Left lung (tissue), 10 donors: Measurements from ENCODE around the gene LRRC2. TPM values are rescaled to one million over a fixed set of nuclear protein-coding genes. Genes with fewer than 3 reads are reported as not detected.

Experiments used
- ATAC-seq: fragments of 200-7000 bp; cut with Tn5 transposase; one replicate; pipeline ENCODE4 v1.9.1; 2020; ENCODE audit warnings: moderate library complexity
- DNase-seq, 4 donors: peaks; one replicate each; pipeline ENCODE4 v3.0.0-alpha.2; 2013 to 2020
- H3K27ac ChIP-seq, 2 donors: fragments of 200-600 bp; sonication (generic) in 1 of 2; one replicate each; pipeline versions ENCODE4 v1.5.0 to v1.8.0; 2020 to 2021
- H3K27me3 ChIP-seq, 2 donors: fragments of 200-600 bp; sonication (generic) in 1 of 2; one replicate each; pipeline versions ENCODE4 v1.5.0 to v1.8.0; 2020 to 2021
- H3K36me3 ChIP-seq, 2 donors: fragments of 200-600 bp; sonication (generic) in 1 of 2; one replicate each; pipeline versions ENCODE4 v1.5.0 to v1.8.0; 2020 to 2021
- H3K4me1 ChIP-seq, 2 donors: fragments of 200-600 bp; one replicate each; pipeline ENCODE4 v1.8.0; 2021
- H3K4me3 ChIP-seq, 2 donors: fragments of 200-600 bp; sonication (generic) in 1 of 2; one replicate each; pipeline versions ENCODE4 v1.5.0 to v1.8.0; 2020 to 2021; ENCODE audit warnings: mild to moderate bottlenecking in 1 of 2
- H3K9me3 ChIP-seq, 2 donors: fragments of 200-600 bp; sonication (generic) in 1 of 2; one replicate each; pipeline versions ENCODE4 v1.5.0 to v1.8.0; 2020 to 2021
- CTCF ChIP-seq, 2 donors: fragments of 200-600 bp; sonication (generic) in 1 of 2; IDR thresholded peaks; one replicate each; pipeline versions ENCODE4 v1.5.0 to v1.8.0; 2021; ENCODE audit warnings: antibody characterized with exemption in 2 of 2
- intact Hi-C, 2 donors: fragments of 100-400 bp; cut with DNase I; formaldehyde crosslinking; loops; one replicate each; pipeline versions ENCODE4 v1.11.2 to v1.14.2; 2022
- polyA plus RNA-seq, 6 donors: library from polyadenylated mRNA; unstranded; fragments of 120-200 nt; gene quantifications; one replicate each; pipeline ENCODE4 v1.2.1, GENCODE V29; 2013; ENCODE audit not compliant: insufficient read length in 6 of 6
- total RNA-seq, 2 donors: library from RNA; stranded (reverse); fragmentation: NEBNext Ultra II Directional; extraction: Animal tissue kit (Norgen Biotek cat#: 25700); gene quantifications; one replicate each; pipeline ENCODE4 v1.2.1, GENCODE V29; 2021
- donor health status: DM: no; HTN: yes; CAD: no.
- donor health status: DM: no; HTN: no; CAD: no.

The LRRC2 gene
- total and polyA plus RNA-seq, 8 donors: 0.36 to 0.47 (median 0.45) TPM

- Histone ChIP-seq H3K4me3 (no peak overlapping the region), H3K36me3 (no peaks in the 10 kb centered on the region), H3K9me3 (no peaks in the 10 kb centered on the region), H3K27ac (no peak overlapping the region), H3K27me3 (no peaks in the 10 kb centered on the region), H3K4me1 (peaks cover 0 to 7% of the 10 kb centered on the region in 2 donors)
- ATAC-seq (no peak), DNase-seq (no peak)
- no peak for TF ChIP-seq CTCF (IDR thresholded peaks at IDR 0.05)
- intact Hi-C loops: no loop called here
Measured at GRCh38 chr3:46537316-46537715, 28.8 kb downstream of the LRRC2 start.

DNA sequence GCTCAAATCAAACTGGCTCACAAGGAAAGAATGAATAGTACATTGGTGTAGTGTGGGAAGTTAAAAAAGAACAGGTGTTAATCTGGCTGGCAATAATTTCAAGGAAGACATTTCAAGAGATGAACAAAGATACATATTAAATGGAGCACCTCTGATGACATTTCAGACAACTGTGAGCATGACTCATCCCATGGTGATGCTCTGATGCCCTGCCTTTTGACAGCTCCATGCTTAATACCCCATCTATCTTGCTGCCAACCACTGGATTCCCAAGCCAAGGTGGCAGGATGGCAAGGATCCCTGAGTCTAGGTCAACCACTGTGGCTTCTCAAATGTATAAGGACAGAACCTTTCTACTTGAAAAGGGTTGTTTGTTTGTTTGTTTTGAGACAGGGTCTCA, 29.3 kb downstream of the LRRC2 start:
- Histone ChIP-seq H3K4me1 (peaks cover 0 to 7% of the 10 kb centered on the region in 2 donors), H3K27me3 (no peaks in the 10 kb centered on the region), H3K27ac (no peak overlapping the region), H3K9me3 (no peaks in the 10 kb centered on the region), H3K36me3 (no peaks in the 10 kb centered on the region), H3K4me3 (no peak overlapping the region)
- no peak for TF ChIP-seq CTCF (IDR thresholded peaks at IDR 0.05)
- ATAC-seq (no peak), DNase-seq (no peak)
- intact Hi-C loops: no loop called here

DNA sequence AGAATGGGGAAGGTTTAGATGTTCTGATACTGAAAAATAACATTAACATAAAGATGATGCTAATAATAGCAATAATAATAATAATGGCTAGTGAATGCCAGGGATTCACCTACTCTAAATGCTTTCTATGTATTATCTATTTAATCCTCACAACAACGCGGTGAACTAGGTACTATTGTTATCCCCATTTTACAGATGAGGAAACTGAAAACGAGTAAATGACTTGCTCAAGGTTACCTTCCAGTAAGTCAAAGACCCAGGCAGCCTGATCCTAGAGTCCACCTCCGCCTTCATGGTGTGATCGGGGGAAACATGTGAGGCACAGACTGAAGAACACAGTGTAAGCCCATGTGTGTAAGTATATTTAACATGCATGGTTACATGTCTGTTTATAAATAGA, 30.4 kb downstream of the LRRC2 start:
- Histone ChIP-seq H3K4me3 (no peak overlapping the region), H3K4me1 (peaks cover 0 to 7% of the 10 kb centered on the region in 2 donors), H3K27ac (no peak overlapping the region), H3K9me3 (no peaks in the 10 kb centered on the region), H3K27me3 (no peaks in the 10 kb centered on the region), H3K36me3 (no peaks in the 10 kb centered on the region)
- ATAC-seq (no peak), DNase-seq (no peak)
- intact Hi-C loops: no loop called here
- TF ChIP-seq CTCF (IDR thresholded peaks at IDR 0.05): no peak

GRCh38 chr3:46533091-46533490, 33.0 kb downstream of the LRRC2 start:
- no peaks in the 10 kb centered on the region for H3K27me3 ChIP-seq
- no peak overlapping the region for H3K4me3 ChIP-seq
- TF ChIP-seq CTCF (IDR thresholded peaks at IDR 0.05): no peak
- DNase-seq (no peak), ATAC-seq (no peak)
- H3K4me1 ChIP-seq: no peaks in the 10 kb centered on the region
- H3K27ac ChIP-seq: no peak overlapping the region
- no peaks in the 10 kb centered on the region for H3K36me3 ChIP-seq
- intact Hi-C loops: no loop called here
- no peaks in the 10 kb centered on the region for H3K9me3 ChIP-seq

DNA sequence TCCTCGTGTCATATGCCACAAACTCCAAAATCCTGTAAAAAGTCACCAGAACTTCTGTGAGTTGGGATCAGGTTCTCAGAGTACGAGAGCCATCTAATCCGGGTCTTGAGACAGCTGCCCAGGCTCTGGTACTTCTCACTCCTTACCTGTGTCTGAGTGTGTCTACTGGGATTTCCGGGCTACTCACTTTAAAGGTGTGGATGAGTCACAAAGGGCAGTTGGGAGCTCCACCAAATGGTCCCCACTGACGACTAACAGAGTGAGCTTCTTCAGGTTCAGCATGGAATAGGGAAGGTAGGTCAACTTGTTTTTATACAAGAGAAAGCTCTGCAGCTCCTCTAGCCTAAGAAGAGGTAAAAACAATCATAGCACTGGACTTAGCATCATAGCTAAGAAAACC, 38.9 kb downstream of the LRRC2 start:
- no peaks in the 10 kb centered on the region for H3K9me3 ChIP-seq
- H3K4me3 ChIP-seq: no peak overlapping the region
- ATAC-seq (no peak), DNase-seq (no peak)
- no peaks in the 10 kb centered on the region for H3K4me1 ChIP-seq
- intact Hi-C loops: no loop called here
- H3K27me3 ChIP-seq: no peaks in the 10 kb centered on the region
- H3K27ac ChIP-seq: no peak overlapping the region
- no peaks in the 10 kb centered on the region for H3K36me3 ChIP-seq
- no peak for TF ChIP-seq CTCF (IDR thresholded peaks at IDR 0.05)
